ENCODE measurements around the gene ETS1. TPM values are rescaled to one million over a fixed set of nuclear protein-coding genes. Genes with fewer than 3 reads are reported as not detected.

ETS1 gene, protein sequence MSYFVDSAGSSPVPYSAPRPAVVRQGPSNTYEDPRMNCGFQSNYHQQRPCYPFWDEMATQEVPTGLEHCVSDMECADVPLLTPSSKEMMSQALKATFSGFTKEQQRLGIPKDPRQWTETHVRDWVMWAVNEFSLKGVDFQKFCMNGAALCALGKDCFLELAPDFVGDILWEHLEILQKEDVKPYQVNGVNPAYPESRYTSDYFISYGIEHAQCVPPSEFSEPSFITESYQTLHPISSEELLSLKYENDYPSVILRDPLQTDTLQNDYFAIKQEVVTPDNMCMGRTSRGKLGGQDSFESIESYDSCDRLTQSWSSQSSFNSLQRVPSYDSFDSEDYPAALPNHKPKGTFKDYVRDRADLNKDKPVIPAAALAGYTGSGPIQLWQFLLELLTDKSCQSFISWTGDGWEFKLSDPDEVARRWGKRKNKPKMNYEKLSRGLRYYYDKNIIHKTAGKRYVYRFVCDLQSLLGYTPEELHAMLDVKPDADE
- 203 and 210 TPM in 2 replicates for total RNA-seq (2014; rRNA removed; shearing (Covaris generic))
- 466 and 503 TPM in 2 replicates for total RNA-seq (2022)
- percentile 98 among the genes with signal in this experiment for Bru-seq, nascent RNA
- BruChase-seq, experiment 1, labeled RNA remaining after a 6-hour chase = percentile 91 among the genes with signal in this experiment
- BruChase-seq, experiment 2, labeled RNA remaining after a 2-hour chase = percentile 96 among the genes with signal in this experiment
- long read RNA-seq, transcript ETS1-201 (8 exons, 2,231 nt) = major isoform, 30 of 184 reads
- long read RNA-seq, partial matches to known transcripts = 2 of 184 reads
- long read RNA-seq, other reads (novel, unspliced or antisense) = 149 of 184 reads

DNA sequence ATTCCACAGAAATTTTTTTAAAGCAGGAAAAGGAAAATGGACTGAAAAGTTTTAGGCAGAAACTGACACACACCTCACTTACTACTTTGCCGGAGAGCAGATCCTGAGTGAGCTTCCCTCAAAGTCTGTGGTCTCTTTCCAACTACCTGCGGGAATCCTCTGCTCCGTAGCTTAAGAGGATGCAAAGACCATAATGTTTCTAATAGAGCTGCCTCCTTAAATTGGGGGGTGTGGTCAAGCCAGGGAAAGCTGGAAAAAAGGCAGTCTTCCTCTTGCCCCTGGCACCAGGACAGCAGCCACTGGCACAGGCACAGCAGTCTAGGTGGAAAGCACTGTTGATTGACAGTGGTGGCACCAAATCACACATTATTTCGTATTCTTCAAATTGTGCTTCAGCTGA, at the start of gene ETS1:
Gene ETS1 (minus strand): TSS at position 144 of the 400 bp plus-strand sequence. CDS start 14,428 bp downstream, outside the sequence.
- Histone ChIP-seq H4K20me1 (ENCODE audit: insufficient read depth, low read length) (no peaks in the 10 kb centered on the region), H3K36me3 (ENCODE audit: insufficient read depth, low read length) (no peaks in the 10 kb centered on the region), H3K79me2 (ENCODE audit: insufficient read depth, low read depth, low read length) (no peaks in the 10 kb centered on the region), H2AFZ (ENCODE audit: low read length) (no peak within 1 kb of the TSS), H3K4me2 (ENCODE audit: low read length) (no peak within 1 kb of the TSS), H3K27ac (ENCODE audit: low read depth, low read length, poor library complexity, severe bottlenecking) (no peak within 1 kb of the TSS), H3K9me2 (ENCODE audit: insufficient read depth, low read length) (no peaks in the 10 kb centered on the region), H3K9me3 (ENCODE audit: low read length) (no peaks in the 10 kb centered on the region), H3K4me3 (ENCODE audit: low read depth, low read length, poor library complexity, severe bottlenecking) (no peak within 1 kb of the TSS), H3K4me1 (ENCODE audit: insufficient read depth, low read length, poor library complexity, severe bottlenecking) (peaks cover 6% of the 10 kb centered on the region)
- no TSS peak for BruUV-seq (replicated peaks)
- no peak for TF ChIP-seq EZH2phosphoT487 (IDR thresholded peaks at IDR 0.05; ENCODE audit: borderline replicate concordance, low read depth, low read length)
- TF ChIP-seq, protein P1, sequence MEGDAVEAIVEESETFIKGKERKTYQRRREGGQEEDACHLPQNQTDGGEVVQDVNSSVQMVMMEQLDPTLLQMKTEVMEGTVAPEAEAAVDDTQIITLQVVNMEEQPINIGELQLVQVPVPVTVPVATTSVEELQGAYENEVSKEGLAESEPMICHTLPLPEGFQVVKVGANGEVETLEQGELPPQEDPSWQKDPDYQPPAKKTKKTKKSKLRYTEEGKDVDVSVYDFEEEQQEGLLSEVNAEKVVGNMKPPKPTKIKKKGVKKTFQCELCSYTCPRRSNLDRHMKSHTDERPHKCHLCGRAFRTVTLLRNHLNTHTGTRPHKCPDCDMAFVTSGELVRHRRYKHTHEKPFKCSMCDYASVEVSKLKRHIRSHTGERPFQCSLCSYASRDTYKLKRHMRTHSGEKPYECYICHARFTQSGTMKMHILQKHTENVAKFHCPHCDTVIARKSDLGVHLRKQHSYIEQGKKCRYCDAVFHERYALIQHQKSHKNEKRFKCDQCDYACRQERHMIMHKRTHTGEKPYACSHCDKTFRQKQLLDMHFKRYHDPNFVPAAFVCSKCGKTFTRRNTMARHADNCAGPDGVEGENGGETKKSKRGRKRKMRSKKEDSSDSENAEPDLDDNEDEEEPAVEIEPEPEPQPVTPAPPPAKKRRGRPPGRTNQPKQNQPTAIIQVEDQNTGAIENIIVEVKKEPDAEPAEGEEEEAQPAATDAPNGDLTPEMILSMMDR (conservative IDR thresholded peaks at IDR 0.05; ENCODE audit: low read length) = no peak
- intact Hi-C loops (cut with micrococcal nuclease; ENCODE audit: unreplicated experiment) = no loop called here
- DNase-seq (ENCODE audit: low spot score) = no peak
- POLR2A ChIA-PET = interaction anchor here (1.3 to 2.6 kb wide), 4 partner anchors 9 to 15 kb away, joined by 3 to 8 read pairs (median 6); no protein-coding TSS in a partner anchor
- CTCF ChIA-PET (ENCODE audit: unreplicated experiment) = no interaction called here

DNA sequence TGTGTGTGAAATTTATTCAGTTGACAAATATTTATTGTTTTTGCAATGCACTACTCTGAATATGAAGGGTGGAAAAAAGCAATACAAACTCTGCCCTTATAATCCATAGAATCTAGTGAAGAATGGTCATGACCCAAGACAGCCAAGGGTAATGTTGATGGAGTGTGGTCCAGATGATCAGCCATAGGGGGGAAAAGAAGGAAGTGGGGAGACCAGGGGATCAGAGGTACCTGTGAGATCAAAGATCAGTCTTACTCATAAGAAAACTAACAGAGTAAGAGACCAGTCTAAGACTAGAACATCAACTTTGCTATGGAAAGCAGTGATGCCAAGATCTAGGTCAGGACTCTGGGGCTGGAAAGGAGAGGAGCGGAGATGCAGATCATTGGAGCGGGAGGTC, 47.0 kb upstream of the ETS1 start:
- ChIA-PET POLR2A (interaction anchor here (0.7 to 16.8 kb wide), 3 partner anchors 26 to 91 kb away, joined by 3 to 631 read pairs (median 3); no protein-coding TSS in a partner anchor), CTCF (ENCODE audit: unreplicated experiment) (no interaction called here)
- Histone ChIP-seq H4K20me1 (ENCODE audit: insufficient read depth, low read length) (no peaks in the 10 kb centered on the region), H2AFZ (ENCODE audit: low read length) (no peak overlapping the region), H3K4me2 (ENCODE audit: low read length) (no peak overlapping the region), H3K4me3 (ENCODE audit: low read depth, low read length, poor library complexity, severe bottlenecking) (no peak overlapping the region), H3K9me2 (ENCODE audit: insufficient read depth, low read length) (no peaks in the 10 kb centered on the region), H3K9me3 (ENCODE audit: low read length) (no peaks in the 10 kb centered on the region), H3K4me1 (ENCODE audit: insufficient read depth, low read length, poor library complexity, severe bottlenecking) (peaks cover 33% of the 10 kb centered on the region), H3K36me3 (ENCODE audit: insufficient read depth, low read length) (no peaks in the 10 kb centered on the region), H3K79me2 (ENCODE audit: insufficient read depth, low read depth, low read length) (no peaks in the 10 kb centered on the region), H3K27ac (ENCODE audit: low read depth, low read length, poor library complexity, severe bottlenecking) (no peak overlapping the region)
- no peak for DNase-seq (ENCODE audit: low spot score)
- intact Hi-C loops (cut with micrococcal nuclease; ENCODE audit: unreplicated experiment) = loop anchor here (5.0 to 10.0 kb wide), 5 partner anchors 58 to 600 kb away; partner anchors contain the start of gene FLI1
- TF ChIP-seq, protein P1 (conservative IDR thresholded peaks at IDR 0.05; ENCODE audit: low read length) = no peak
- TF ChIP-seq EZH2phosphoT487 (IDR thresholded peaks at IDR 0.05; ENCODE audit: borderline replicate concordance, low read depth, low read length) = no peak
- BruUV-seq (replicated peaks) = no TSS peak
